A375 (cell line): ENCODE data around the gene IFT88. TPM values are rescaled to one million over a fixed set of nuclear protein-coding genes. Genes with fewer than 3 reads are reported as not detected.

Experiments
- small RNA-seq: library from RNA; depleted of rRNA; stranded (forward); fragments of <200 nt; gene quantifications from one replicate; pipeline ENCODE3, GENCODE V24; 2014
- total RNA-seq: library from RNA; depleted of rRNA; stranded (reverse); fragments of >200 nt; shearing (Covaris generic); gene quantifications from 2 replicates; pipeline ENCODE4 v1.2.3, GENCODE V29; 2014; rRNA removed

Gene IFT88
- 12.9 and 14.1 TPM in 2 replicates for total RNA-seq

DNA sequence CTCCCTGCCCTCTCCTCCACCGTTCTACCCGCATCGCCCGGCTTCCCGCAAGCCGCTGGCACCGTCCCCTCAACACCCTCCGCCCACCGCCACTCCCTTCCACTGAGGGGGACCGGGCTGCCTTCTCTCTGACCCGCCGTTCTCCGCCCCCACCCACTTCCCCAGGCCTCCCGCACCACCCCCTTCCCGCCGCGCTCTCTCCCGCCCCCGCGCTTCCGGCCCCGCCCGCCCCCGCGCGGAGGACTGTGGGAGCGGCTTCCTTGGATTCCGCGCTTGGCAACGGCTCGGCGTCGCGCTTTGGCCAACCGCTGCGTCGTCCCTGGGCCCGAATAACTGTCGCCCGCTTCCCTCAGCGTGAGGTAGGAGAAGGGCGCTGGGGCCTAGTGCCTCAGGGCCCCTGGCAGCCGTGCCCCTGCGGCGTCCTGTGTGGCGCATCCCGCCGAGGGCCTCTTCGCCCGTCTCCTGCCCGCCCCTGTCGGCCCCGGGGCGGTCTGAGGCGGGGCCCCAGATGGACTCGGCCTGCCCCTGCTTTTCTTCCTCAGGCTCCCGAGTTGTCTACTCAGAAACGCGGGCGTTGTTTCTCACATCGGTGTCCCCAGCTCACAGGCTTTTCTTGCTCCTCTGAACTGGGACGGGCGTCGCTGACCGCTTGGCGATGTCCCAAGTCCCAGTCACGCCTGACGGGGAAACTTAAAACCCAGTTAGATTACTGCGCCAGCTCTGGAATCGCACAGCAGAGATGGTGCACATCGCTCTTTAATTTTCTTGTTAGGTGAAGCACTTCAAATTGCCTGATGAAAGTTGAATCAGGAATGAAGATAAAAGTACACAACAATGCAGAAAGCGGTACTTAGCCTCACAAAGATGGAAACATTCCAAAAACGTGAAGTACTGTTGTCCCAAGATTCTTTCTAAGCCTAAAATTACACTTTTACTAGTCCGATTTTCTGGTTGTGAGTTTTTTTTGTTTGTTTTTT lies at the start of gene IFT88:
Gene IFT88 (plus strand): TSS at position 260 of the 977 bp plus-strand sequence. CDS start 7,229 bp downstream, outside the sequence.

GRCh38 chr13:20525601-20526544 lies 41.1 kb upstream of the IFT88 start, which contains the start of gene CRYL1:
Gene CRYL1, minus strand, starts transcription at chr13:20525857. Its CDS starts 63 bp downstream, at chr13:20525794.

DNA sequence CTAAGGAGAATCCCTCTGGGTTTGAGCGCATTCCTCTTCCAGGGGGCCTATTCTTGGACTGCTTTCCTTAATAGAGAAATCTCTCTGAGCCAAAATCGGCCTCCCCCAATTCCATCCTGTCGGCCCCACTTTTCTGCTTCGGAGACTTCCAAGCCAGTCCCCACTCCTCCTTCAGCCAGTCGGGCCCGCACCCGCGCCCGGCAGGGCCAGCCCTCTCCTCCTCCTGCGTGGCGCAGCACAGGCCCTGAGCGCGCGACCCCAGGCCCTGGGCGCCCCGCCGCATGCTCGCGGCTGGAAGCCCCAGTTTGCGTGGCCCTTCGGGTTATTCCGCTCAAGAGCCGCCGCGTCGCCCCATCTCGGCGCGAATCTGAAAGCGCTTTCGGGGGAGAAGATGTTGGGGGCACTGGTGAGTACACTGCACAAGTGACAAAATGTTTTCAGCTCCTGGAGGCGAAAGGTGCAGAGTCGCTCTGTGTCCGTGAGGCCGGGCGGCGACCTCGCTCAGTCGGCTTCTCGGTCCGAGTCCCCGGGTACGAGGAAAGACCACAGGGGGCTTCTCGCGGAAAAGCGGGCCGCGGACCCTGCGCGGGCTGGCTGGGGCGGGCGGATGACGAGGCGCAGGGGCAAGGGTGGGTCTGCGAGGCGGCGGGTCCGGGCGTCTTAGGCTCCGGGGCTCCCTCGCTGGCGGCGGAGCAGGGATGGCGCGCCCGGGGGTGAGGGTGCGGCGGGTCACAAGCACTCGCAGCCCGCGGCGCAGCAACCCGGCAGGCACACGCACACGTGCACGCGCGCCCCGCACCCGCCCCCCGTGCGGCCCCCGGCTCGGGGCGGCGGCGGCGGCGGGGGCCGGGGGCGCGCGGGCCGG lies 136.2 kb downstream of the IFT88 start, which contains the start of gene IL17D:
Gene IL17D (plus strand): TSS at position 785 of the 865 bp plus-strand sequence. CDS start 303 bp downstream, outside the sequence.

Small RNA genes lying within 50 kb of the gene (small RNA-seq; reads per million reads assigned to genes)
- 0.38 reads per million for gene RNU2-7P

Other genes starting within 250 kb of the IFT88 start
- 9.7 and 13.2 TPM in 2 replicates for gene CRYL1, start 41.3 kb upstream of the IFT88 start, total RNA-seq
- 0.50 and 1.4 TPM in 2 replicates for gene IL17D, start 136.5 kb downstream of the IFT88 start, total RNA-seq
- gene EEF1AKMT1, start 206.8 kb downstream of the IFT88 start, total RNA-seq, result 5.1 and 6.1 TPM in 2 replicates